PFSK-1 (cell line): Measurements from ENCODE around the gene NANS.

Experiments used
- POLR2AphosphoS5 ChIP-seq: IDR thresholded peaks from 2 replicates; pipeline ENCODE4 v1.6.1; 2012; ENCODE audit warnings: low read depth, mild to moderate bottlenecking, control low read depth, low read length, moderate library complexity
- REST ChIP-seq, 2 experiments: IDR thresholded peaks; 2 replicates each; pipeline versions ENCODE4 v1.6.1 to v1.8.0; 2011 to 2012; ENCODE audit warnings: low read depth in 2 of 2, low read length in 2 of 2, control low read depth in 1 of 2, inconsistent platforms in 1 of 2, mild to moderate bottlenecking in 1 of 2, moderate library complexity in 1 of 2; ENCODE audit not compliant: insufficient read depth in 1 of 2
- SIN3A ChIP-seq: IDR thresholded peaks from 2 replicates; pipeline ENCODE4 v1.6.1; 2012; ENCODE audit warnings: mild to moderate bottlenecking, low read length, moderate library complexity, borderline replicate concordance; ENCODE audit not compliant: insufficient read depth

- no peak for TF ChIP-seq REST (IDR thresholded peaks at IDR 0.05; ENCODE audit: insufficient read depth in 1 of 2, low read depth in 2 of 2, low read length in 2 of 2)
- no peak for TF ChIP-seq POLR2AphosphoS5
- TF ChIP-seq SIN3A: no peak
Observed at GRCh38 chr9:98099898-98100297, 43.4 kb downstream of the NANS start.
